Neural progenitor cell (in vitro differentiated cells): Measurements from ENCODE around the gene GATAD2A. TPM values are rescaled to one million over a fixed set of nuclear protein-coding genes. Genes with fewer than 3 reads are reported as not detected.

ENCODE experiments used
- DNase-seq: peaks from one replicate; pipeline ENCODE4 v3.0.0-alpha.2; 2016; ENCODE audit warnings: low spot score
- H2AFZ ChIP-seq: fragments of 200-600 bp; sonication (generic); replicated peaks from 2 replicates; pipeline ENCODE4 v1.6.1; 2016; ENCODE audit warnings: antibody characterized with exemption
- H3F3A ChIP-seq: fragments of 200-600 bp; sonication (generic); 2 replicates; pipeline ENCODE4 v1.6.1; 2016; ENCODE audit warnings: antibody characterized with exemption, low read depth
- H3K27ac ChIP-seq: fragments of 200-600 bp; sonication (generic); 2 replicates; pipeline ENCODE4 v1.5.1; 2016; ENCODE audit warnings: mild to moderate bottlenecking
- H3K27me3 ChIP-seq: fragments of 200-600 bp; sonication (generic); 2 replicates; pipeline ENCODE4 v1.6.1; 2016; ENCODE audit warnings: mild to moderate bottlenecking, moderate library complexity
- H3K36me3 ChIP-seq: fragments of 200-600 bp; sonication (generic); 2 replicates; pipeline ENCODE4 v1.5.1; 2016
- H3K4me1 ChIP-seq: fragments of 200-600 bp; sonication (generic); 2 replicates; pipeline ENCODE4 v1.6.1; 2016; ENCODE audit warnings: mixed run types
- H3K4me2 ChIP-seq: fragments of 200-600 bp; sonication (generic); 2 replicates; pipeline ENCODE4 v1.6.1; 2016
- H3K4me3 ChIP-seq: fragments of 200-600 bp; sonication (generic); 2 replicates; pipeline ENCODE4 v1.5.1; 2016
- H3K79me2 ChIP-seq: fragments of 200-600 bp; sonication (generic); 2 replicates; pipeline ENCODE4 v1.6.1; 2016; ENCODE audit warnings: low read depth
- H3K9ac ChIP-seq: fragments of 200-600 bp; sonication (generic); 2 replicates; pipeline ENCODE4 v1.6.1; 2016
- H3K9me3 ChIP-seq: fragments of 200-600 bp; sonication (generic); 2 replicates; pipeline ENCODE4 v1.5.1; 2016; ENCODE audit warnings: low read depth
- H4K20me1 ChIP-seq: fragments of 200-600 bp; sonication (generic); 2 replicates; pipeline ENCODE4 v1.6.1; 2016; ENCODE audit warnings: low read depth
- H3K27ac Mint-ChIP-seq: 3 replicates; pipeline ENCODE4 v1.8.0; 2021; ENCODE audit warnings: mixed read lengths
- H3K27me3 Mint-ChIP-seq: 2 replicates; pipeline ENCODE4 v1.8.0; 2022; ENCODE audit warnings: low read depth, mild to moderate bottlenecking, inconsistent platforms, moderate library complexity, mixed read lengths; ENCODE audit not compliant: insufficient read depth
- H3K36me3 Mint-ChIP-seq: 3 replicates; pipeline ENCODE4 v1.8.0; 2021; ENCODE audit warnings: mixed read lengths
- H3K4me1 Mint-ChIP-seq: 3 replicates; pipeline ENCODE4 v1.8.0; 2021; ENCODE audit warnings: mixed read lengths
- H3K4me3 Mint-ChIP-seq: 3 replicates; pipeline ENCODE4 v1.8.0; 2021; ENCODE audit warnings: mild to moderate bottlenecking, moderate library complexity, mixed read lengths
- H3K9me3 Mint-ChIP-seq: 3 replicates; pipeline ENCODE4 v1.8.0; 2020; ENCODE audit warnings: mixed read lengths
- CTCF ChIP-seq: fragments of 200-600 bp; sonication (generic); IDR thresholded peaks from 2 replicates; pipeline ENCODE4 v1.5.1; 2017; ENCODE audit warnings: antibody characterized with exemption, mild to moderate bottlenecking
- EZH2 ChIP-seq: fragments of 200-600 bp; sonication (generic); IDR thresholded peaks from 2 replicates; pipeline ENCODE4 v1.6.1; 2017; ENCODE audit warnings: antibody characterized with exemption, mild to moderate bottlenecking, moderate library complexity
- EZH2phosphoT487 ChIP-seq: fragments of 200-600 bp; sonication (generic); IDR thresholded peaks from 2 replicates; pipeline ENCODE4 v1.6.1; 2017; ENCODE audit warnings: antibody characterized with exemption
- total RNA-seq: library from RNA; depleted of rRNA; stranded (reverse); fragments of >200 nt; gene quantifications from 2 replicates; pipeline ENCODE4 v1.2.3, GENCODE V29; 2015; ENCODE audit warnings: low replicate concordance

The GATAD2A gene
- total RNA-seq, 1 donor from 2014 or later = 37.9 TPM

- Histone ChIP-seq H3K9ac (peak overlapping the region; percentile 54), H3K27me3 (peaks cover 15% of the 10 kb centered on the region), H3F3A (peaks cover 33% of the 10 kb centered on the region), H3K27ac (peak overlapping the region; percentile 66), H3K79me2 (peaks cover 61% of the 10 kb centered on the region), H3K4me1 (peaks cover 42% of the 10 kb centered on the region), H2AFZ (no peak overlapping the region), H4K20me1 (peaks cover 54% of the 10 kb centered on the region), H3K4me3 (peak overlapping the region; percentile 93), H3K9me3 (no peaks in the 10 kb centered on the region), H3K36me3 (no peaks in the 10 kb centered on the region), H3K4me2 (peak overlapping the region; percentile 83)
- H3K4me3 Mint-ChIP-seq = peak overlapping the region; percentile 99
- peaks cover 9% of the 10 kb centered on the region for H3K36me3 Mint-ChIP-seq
- peak overlapping the region; percentile 95 for H3K27ac Mint-ChIP-seq
- H3K4me1 Mint-ChIP-seq = peaks cover 42% of the 10 kb centered on the region
- peak; percentile 80 for DNase-seq
- TF ChIP-seq EZH2phosphoT487 (no peak), EZH2 (peak; percentile 18)
- no peaks in the 10 kb centered on the region for H3K9me3 Mint-ChIP-seq
- peaks cover 5% of the 10 kb centered on the region for H3K27me3 Mint-ChIP-seq
Observed at GRCh38 chr19:19405971-19406877, 749 bp downstream of the GATAD2A start.

GRCh38 chr19:19406878-19407632, 1.6 kb downstream of the GATAD2A start:
- peak overlapping the region; percentile 83 for H3K4me2 ChIP-seq
- H3K36me3 ChIP-seq = no peaks in the 10 kb centered on the region
- Mint-ChIP-seq H3K9me3 (no peaks in the 10 kb centered on the region), H3K27ac (peak overlapping the region; percentile 95), H3K4me1 (peaks cover 42% of the 10 kb centered on the region), H3K27me3 (peaks cover 5% of the 10 kb centered on the region), H3K36me3 (peaks cover 9% of the 10 kb centered on the region), H3K4me3 (peak overlapping the region; percentile 99)
- peak overlapping the region; percentile 31 for H3K27ac ChIP-seq
- peaks cover 42% of the 10 kb centered on the region for H3K4me1 ChIP-seq
- H3F3A ChIP-seq = peaks cover 33% of the 10 kb centered on the region
- H3K4me3 ChIP-seq = peak overlapping the region; percentile 93
- H4K20me1 ChIP-seq = peaks cover 56% of the 10 kb centered on the region
- DNase-seq = peak; percentile 28
- TF ChIP-seq EZH2phosphoT487 (no peak), CTCF (peak; percentile 25)
- no peak overlapping the region for H2AFZ ChIP-seq
- H3K9me3 ChIP-seq = no peaks in the 10 kb centered on the region
- peaks cover 15% of the 10 kb centered on the region for H3K27me3 ChIP-seq
- peaks cover 69% of the 10 kb centered on the region for H3K79me2 ChIP-seq
- peak overlapping the region; percentile 54 for H3K9ac ChIP-seq

- Histone ChIP-seq H4K20me1 (peaks cover 62% of the 10 kb centered on the region), H3K4me2 (peak overlapping the region; percentile 83), H3K4me3 (peak overlapping the region; percentile 93), H3K4me1 (peaks cover 42% of the 10 kb centered on the region), H3K9ac (no peak overlapping the region), H2AFZ (no peak overlapping the region), H3K27me3 (peaks cover 15% of the 10 kb centered on the region), H3K27ac (peak overlapping the region; percentile 31), H3K9me3 (no peaks in the 10 kb centered on the region), H3K36me3 (no peaks in the 10 kb centered on the region), H3F3A (peaks cover 33% of the 10 kb centered on the region), H3K79me2 (peaks cover 74% of the 10 kb centered on the region)
- peak overlapping the region; percentile 99 for H3K4me3 Mint-ChIP-seq
- peaks cover 12% of the 10 kb centered on the region for H3K36me3 Mint-ChIP-seq
- peaks cover 2% of the 10 kb centered on the region for H3K9me3 Mint-ChIP-seq
- TF ChIP-seq CTCF = no peak
- TF ChIP-seq EZH2phosphoT487 = no peak
- TF ChIP-seq EZH2 = no peak
- H3K27ac Mint-ChIP-seq = peak overlapping the region; percentile 11
- peaks cover 5% of the 10 kb centered on the region for H3K27me3 Mint-ChIP-seq
- DNase-seq = peak; percentile 38
- peaks cover 42% of the 10 kb centered on the region for H3K4me1 Mint-ChIP-seq
Observed at GRCh38 chr19:19407633-19407930, 2.1 kb downstream of the GATAD2A start.
